Heart right ventricle (tissue), 16 donors: Measurements from ENCODE around the gene ZBTB7A. TPM values are rescaled to one million over a fixed set of nuclear protein-coding genes. Genes with fewer than 3 reads are reported as not detected.

ENCODE experiments used
- ATAC-seq, 8 donors: fragments of 200-7000 bp; cut with Tn5 transposase; one replicate each; pipeline ENCODE4 v1.9.1; 2020; ENCODE audit warnings: mild to moderate bottlenecking in 8 of 8, moderate library complexity in 8 of 8, moderate number of reproducible peaks in 1 of 8
- DNase-seq, 2 donors: peaks; one replicate each; pipeline ENCODE4 v3.0.0-alpha.2; 2020
- H3K27ac ChIP-seq, 10 donors: fragments of 200-600 bp; sonication (generic) in 2 of 10; one replicate each; pipeline versions ENCODE4 v1.5.0 to v1.8.0; 2020 to 2022; ENCODE audit warnings: mild to moderate bottlenecking in 3 of 10
- H3K27me3 ChIP-seq, 7 donors: fragments of 200-600 bp; one replicate each; pipeline ENCODE4 v1.8.0; 2021 to 2022; ENCODE audit warnings: mild to moderate bottlenecking in 2 of 7
- H3K36me3 ChIP-seq, 9 donors: fragments of 200-600 bp; sonication (generic) in 1 of 9; one replicate each; pipeline versions ENCODE4 v1.5.0 to v1.8.0; 2020 to 2022; ENCODE audit warnings: mild to moderate bottlenecking in 2 of 9
- H3K4me1 ChIP-seq, 9 donors: fragments of 200-600 bp; sonication (generic) in 1 of 9; one replicate each; pipeline versions ENCODE4 v1.5.0 to v1.8.0; 2020 to 2022; ENCODE audit warnings: mild to moderate bottlenecking in 4 of 9
- H3K4me3 ChIP-seq, 10 donors: fragments of 200-600 bp; sonication (generic) in 2 of 10; one replicate each; pipeline versions ENCODE4 v1.5.0 to v1.8.0; 2020 to 2022; ENCODE audit warnings: mild to moderate bottlenecking in 7 of 10, moderate library complexity in 2 of 10
- H3K9me3 ChIP-seq, 11 donors: fragments of 200-600 bp in 10 of 11; sonication (generic) in 2 of 11; one replicate each; pipeline versions ENCODE4 v1.5.0 to v1.8.0; 2013 to 2022; ENCODE audit warnings: mild to moderate bottlenecking in 2 of 11, control low read depth in 1 of 11, moderate library complexity in 1 of 11
- CTCF ChIP-seq, 9 donors: fragments of 200-600 bp; sonication (generic) in 2 of 9; IDR thresholded peaks; one replicate each; pipeline versions ENCODE4 v1.5.0 to v1.8.0; 2021 to 2022; ENCODE audit warnings: antibody characterized with exemption in 9 of 9, mild to moderate bottlenecking in 5 of 9, moderate library complexity in 1 of 9
- WGBS, 2 donors: extraction: QIAGEN DNeasy Blood & Tissue Kit; methylation state at CpG; one replicate each; pipeline ENCODE4 v1.1.7; 2013; ENCODE audit warnings: inconsistent platforms in 1 of 2; 5-methylcytosine and 5-hydroxymethylcytosine counted together
- intact Hi-C, 10 donors: fragments of 100-400 bp; cut with DNase I; formaldehyde crosslinking; loops; one replicate each; pipeline versions ENCODE4 v1.11.1 to v1.14.2; 2022
- polyA plus RNA-seq, 2 donors: library from polyadenylated mRNA; stranded (reverse); fragments of 200-250 nt; gene quantifications; one replicate each; pipeline ENCODE4 v1.2.3, GENCODE V29; 2013
- total RNA-seq, 10 donors: library from RNA; stranded (reverse); fragmentation: NEBNext Ultra II Directional in 3 of 10; extraction: Animal tissue kit (Norgen Biotek cat#: 25700) in 3 of 10; gene quantifications; one replicate each; pipeline versions ENCODE4 v1.2.1 to v1.2.4, GENCODE V29; 2021 to 2023
- donor health status: Arrhythmogenic right ventricular cardiomyopathy.
- donor health status: ischemic (EF 13 %, LVEDD 7.1; RV severe dilation, severe dysfunction).
- donor health status: healthy with polysubstance abuse.
- donor health status: DM: no; HTN: yes; CAD: no.
- donor health status: DM: no; HTN: no; CAD: no.
- donor health status: ischemic (EF 25% LVEDD 6.9; RV normal size, moderate dysfunction).
- donor health status: ischemic (EF 25% LVEDD 5.7; RV mildly dilated, moderate dysfunction).
- donor health status: healthy.
- donor health status: DM: yes; HTN: yes; CAD: no.
- donor health status: Ischemic cardiomyopathy.
- donor health status: ischemic (EF 35%, LVEDD 5.7; RV mildly dilated, moderate dysfunction).
- donor health status: nonischemic (EF 11% LVEDD 7.7; RV severe dilation, severe dysfunction).
- donor health status: DM: yes; HTN: yes; CAD: no.
- donor health status: PGD.
- donor health status: ischemic (EF 29% LVEDD 5.4; RV normal size, mild dysfunction).
- donor health status: nonischemic (EF 23%, LVEDD 6.1; RV moderate dilation, normal function).

The ZBTB7A gene
- total and polyA plus RNA-seq, 12 donors, result 9.6 to 40.5 (median 25.2) TPM

DNA sequence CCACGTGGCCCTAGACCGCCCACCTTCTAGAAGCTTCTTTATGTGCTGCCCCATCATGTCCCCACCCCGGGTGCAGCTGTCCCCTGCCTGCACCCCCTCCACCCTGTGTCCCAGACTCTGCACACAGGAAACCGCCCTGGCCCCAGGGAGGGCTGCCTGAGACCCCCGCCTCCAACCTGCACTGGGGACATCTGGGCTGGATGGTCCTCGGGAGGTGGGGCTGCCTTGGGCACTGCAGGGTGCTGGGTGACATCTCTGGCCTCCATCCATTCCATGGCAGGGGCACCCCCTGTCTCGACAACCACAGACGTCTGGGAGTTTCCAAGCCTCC is 17.8 kb upstream of the ZBTB7A start:
- TF ChIP-seq CTCF (IDR thresholded peaks at IDR 0.05), result no peak
- peaks cover 0 to 44% (median 11%) of the 10 kb centered on the region in 9 donors for H3K4me1 ChIP-seq
- no peak for DNase-seq
- H3K27ac ChIP-seq, result peak overlapping the region in 5 of 10 donors; percentile 47 to 78 (median 72)
- intact Hi-C loops, result no loop called here
- no peaks in the 10 kb centered on the region for H3K27me3 ChIP-seq
- 64 to 66% methylated on average over 8 of the region's 8 CpGs for WGBS, 2 donors
- H3K9me3 ChIP-seq, result no peaks in the 10 kb centered on the region
- peak in 2 of 8 donors; percentile 5 to 9 for ATAC-seq
- H3K36me3 ChIP-seq, result peaks cover 0 to 7% (median 0%) of the 10 kb centered on the region in 9 donors
- H3K4me3 ChIP-seq, result peak overlapping the region in 6 of 10 donors; percentile 34 to 50 (median 42)

GRCh38 chr19:4083677-4084546 is 17.2 kb upstream of the ZBTB7A start:
- peak overlapping the region in 6 of 10 donors; percentile 47 to 78 (median 70) for H3K27ac ChIP-seq
- intact Hi-C loops, result no loop called here
- H3K36me3 ChIP-seq, result peaks cover 0 to 3% (median 0%) of the 10 kb centered on the region in 9 donors
- H3K4me3 ChIP-seq, result peak overlapping the region in 7 of 10 donors; percentile 19 to 50 (median 42)
- TF ChIP-seq CTCF (IDR thresholded peaks at IDR 0.05), result no peak
- no peaks in the 10 kb centered on the region for H3K27me3 ChIP-seq
- ATAC-seq (peak; percentile 20 to 82 (median 52)), DNase-seq (peak in 1 of 2 donors; percentile 50)
- H3K4me1 ChIP-seq, result peaks cover under 1 to 41% (median 11%) of the 10 kb centered on the region in 9 donors
- 63 to 68% methylated on average over 28 of the region's 28 CpGs for WGBS, 2 donors
- H3K9me3 ChIP-seq, result no peaks in the 10 kb centered on the region

- Histone ChIP-seq H3K4me3 (no peak overlapping the region), H3K36me3 (no peaks in the 10 kb centered on the region), H3K4me1 (peaks cover 9 to 41% (median 26%) of the 10 kb centered on the region in 9 donors), H3K9me3 (no peaks in the 10 kb centered on the region), H3K27me3 (no peaks in the 10 kb centered on the region), H3K27ac (peak overlapping the region in 3 of 10 donors; percentile 9 to 40 (median 36))
- intact Hi-C loops, result no loop called here
- TF ChIP-seq CTCF (IDR thresholded peaks at IDR 0.05), result no peak
- ATAC-seq (no peak), DNase-seq (no peak)
- 67 to 75% methylated on average over 9 of the region's 9 CpGs for WGBS, 2 donors
Measured at GRCh38 chr19:4082172-4082571, 15.5 kb upstream of the ZBTB7A start.

DNA sequence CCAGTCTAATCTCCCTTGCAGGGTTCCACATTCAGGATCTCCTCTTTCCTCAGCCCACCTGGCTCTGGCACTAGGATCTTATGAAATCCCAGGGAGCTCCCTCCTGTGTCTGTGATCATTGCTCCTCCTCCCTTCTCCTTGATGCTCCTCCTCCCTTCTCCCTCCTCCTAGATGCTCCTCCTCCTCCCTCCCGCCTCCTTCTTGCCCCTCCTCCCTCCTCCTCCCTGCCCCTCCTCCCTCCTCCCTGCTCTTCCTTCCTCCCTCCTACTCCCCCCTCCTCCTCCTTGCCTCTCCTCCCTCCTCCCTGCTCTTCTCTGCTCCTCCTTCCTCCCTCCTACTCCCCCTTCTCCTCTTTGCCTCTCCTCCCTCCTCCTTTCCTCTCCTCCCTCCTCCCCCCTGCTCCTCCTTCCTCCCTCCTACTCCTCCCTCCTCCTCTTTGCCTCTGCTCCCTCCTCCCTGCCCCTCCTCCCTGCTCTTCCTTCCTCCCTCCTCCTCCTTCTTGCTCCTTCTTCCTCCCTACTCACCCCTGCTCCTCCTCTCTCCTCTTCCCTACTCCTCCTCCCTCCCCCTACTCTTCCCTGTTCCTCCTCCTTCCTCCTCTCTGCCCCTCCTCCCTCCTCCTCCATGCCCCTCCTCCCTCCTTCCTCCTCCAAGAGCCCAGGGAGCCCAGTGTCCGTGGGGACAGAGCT is 14.9 kb upstream of the ZBTB7A start:
- no peak for TF ChIP-seq CTCF (IDR thresholded peaks at IDR 0.05)
- no peaks in the 10 kb centered on the region for H3K9me3 ChIP-seq
- H3K36me3 ChIP-seq, result no peaks in the 10 kb centered on the region
- H3K27ac ChIP-seq, result peak overlapping the region in 3 of 10 donors; percentile 20 to 40 (median 36)
- 15 to 28% methylated on average over 2 of the region's 2 CpGs for WGBS, 2 donors
- H3K4me3 ChIP-seq, result no peak overlapping the region
- ATAC-seq (no peak), DNase-seq (no peak)
- no peaks in the 10 kb centered on the region for H3K27me3 ChIP-seq
- H3K4me1 ChIP-seq, result peaks cover 9 to 41% (median 29%) of the 10 kb centered on the region in 9 donors
- intact Hi-C loops, result no loop called here
